Esophagus mucosa (tissue), 1 donor: ENCODE data around the gene REG1B. TPM values are rescaled to one million over a fixed set of nuclear protein-coding genes. Genes with fewer than 3 reads are reported as not detected.
"Not testable (repeated sequence)": the region's sequence is repeated elsewhere in the genome, so short reads cannot be mapped to it uniquely, and the experiment has no call there.

Source experiments
- ATAC-seq: fragments of 200-7000 bp; cut with Tn5 transposase; one replicate; pipeline ENCODE4 v1.9.1; 2020
- total RNA-seq: library from RNA; stranded (reverse); gene quantifications from one replicate; pipeline ENCODE4 v1.2.4, GENCODE V29; 2023
- donor health status: DM: yes; HTN: yes; CAD: no.

Gene REG1B
- total RNA-seq, 1 donor from 2014 or later, result not detected

GRCh38 chr2:79084495-79085135, 3.2 kb downstream of the REG1B start:
- ATAC-seq, result no peak

GRCh38 chr2:79083597-79084251, 4.1 kb downstream of the REG1B start:
- no peak for ATAC-seq

- ATAC-seq, result no peak
Observed at GRCh38 chr2:79082987-79083386, 4.8 kb downstream of the REG1B start.

GRCh38 chr2:79071078-79071477, 16.7 kb downstream of the REG1B start:
- no peak for ATAC-seq

- no peak for ATAC-seq
Observed at GRCh38 chr2:79065201-79065600, 22.6 kb downstream of the REG1B start.

- ATAC-seq, result not testable (repeated sequence)
Observed at GRCh38 chr2:79054769-79055168, 33.0 kb downstream of the REG1B start.

- not testable (repeated sequence) for ATAC-seq
Observed at GRCh38 chr2:79053486-79053885, 34.3 kb downstream of the REG1B start.

GRCh38 chr2:79041032-79041448, 46.8 kb downstream of the REG1B start:
- no peak for ATAC-seq

- no peak for ATAC-seq
Observed at GRCh38 chr2:79039944-79040343, 47.8 kb downstream of the REG1B start.

Other genes with a start within 250 kb of the REG1B start
- not detected for gene REG3G, start 62.3 kb downstream of the REG1B start, total RNA-seq
- gene REG1A, start 32.5 kb upstream of the REG1B start, total RNA-seq, result not detected
- not detected for gene REG3A, start 71.8 kb upstream of the REG1B start, total RNA-seq